WTC11 (cell line): ENCODE data around the gene YIF1B. TPM values are rescaled to one million over a fixed set of nuclear protein-coding genes. Genes with fewer than 3 reads are reported as not detected.

ENCODE experiments used
- ATAC-seq: fragments of 200-7000 bp; cut with Tn5 transposase; 2 replicates; pipeline ENCODE4 v1.10.0; 2021; ENCODE audit warnings: mild to moderate bottlenecking, moderate library complexity
- CTCF ChIA-PET: fragments of 300-600 bp; sonication (Branson Sonifier 250); formaldehyde crosslinking; loops from one replicate; lab custom pipeline; 2021; ENCODE audit warnings: antibody characterized with exemption; lab: Charles Lee
- POLR2A ChIA-PET: fragments of 350-600 bp; sonication (Branson Sonifier 250); formaldehyde crosslinking; loops from one replicate; lab custom pipeline; 2021; ENCODE audit warnings: antibody characterized with exemption; lab: Charles Lee
- DNase-seq: peaks from one replicate; pipeline ENCODE4 v3.0.0; 2021; ENCODE audit warnings: low spot score
- H3K27ac Mint-ChIP-seq: 2 replicates; pipeline ENCODE4 v1.8.0; 2021; ENCODE audit warnings: mixed read lengths
- H3K27me3 Mint-ChIP-seq: 2 replicates; pipeline ENCODE4 v1.8.0; 2021; ENCODE audit warnings: low read depth, mild to moderate bottlenecking, moderate library complexity, mixed read lengths
- H3K36me3 Mint-ChIP-seq: 2 replicates; pipeline ENCODE4 v1.8.0; 2021; ENCODE audit warnings: mixed read lengths
- H3K4me1 Mint-ChIP-seq: 2 replicates; pipeline ENCODE4 v1.8.0; 2022; ENCODE audit warnings: mixed read lengths
- H3K4me3 Mint-ChIP-seq: 2 replicates; pipeline ENCODE4 v1.8.0; 2021; ENCODE audit warnings: mild to moderate bottlenecking, moderate library complexity, mixed read lengths
- H3K9me3 Mint-ChIP-seq: 2 replicates; pipeline ENCODE4 v1.8.0; 2021; ENCODE audit warnings: mixed read lengths
- ATF1 ChIP-seq: sonication (generic); formaldehyde crosslinking; IDR thresholded peaks from 2 replicates; pipeline ENCODE4 v1.8.1; 2023; ENCODE audit warnings: mild to moderate bottlenecking, moderate library complexity, missing genetic modification reagents
- ATF2 ChIP-seq: sonication (generic); formaldehyde crosslinking; IDR thresholded peaks from 2 replicates; pipeline ENCODE4 v1.8.1; 2022; ENCODE audit warnings: low read depth, missing genetic modification reagents, borderline replicate concordance
- ATF3 ChIP-seq: sonication (generic); formaldehyde crosslinking; conservative IDR thresholded peaks from 2 replicates; pipeline ENCODE4 v1.8.1; 2022; ENCODE audit warnings: mild to moderate bottlenecking, missing genetic modification reagents
- CREB1 ChIP-seq: sonication (generic); formaldehyde crosslinking; IDR thresholded peaks from 2 replicates; pipeline ENCODE4 v1.8.0; 2023; ENCODE audit warnings: mild to moderate bottlenecking, missing genetic modification reagents
- E2F1 ChIP-seq: sonication (generic); formaldehyde crosslinking; IDR thresholded peaks from 2 replicates; pipeline ENCODE4 v1.8.0; 2022; ENCODE audit warnings: mild to moderate bottlenecking, missing genetic modification reagents
- E2F4 ChIP-seq: sonication (generic); formaldehyde crosslinking; IDR thresholded peaks from 2 replicates; pipeline ENCODE4 v1.8.1; 2022; ENCODE audit warnings: low read depth, mild to moderate bottlenecking, moderate library complexity, missing genetic modification reagents, borderline replicate concordance
- E2F5 ChIP-seq: sonication (generic); formaldehyde crosslinking; IDR thresholded peaks from 2 replicates; pipeline ENCODE4 v1.8.1; 2022; ENCODE audit warnings: mild to moderate bottlenecking, moderate library complexity, missing genetic modification reagents
- ERG ChIP-seq: fragments of 250-450 bp; sonication (Bioruptor Pico); IDR thresholded peaks from 2 replicates; pipeline ENCODE4 v1.8.0; 2021; ENCODE audit warnings: mild to moderate bottlenecking
- ESRRA ChIP-seq: sonication (generic); formaldehyde crosslinking; IDR thresholded peaks from 2 replicates; pipeline ENCODE4 v1.8.1; 2022; ENCODE audit warnings: mild to moderate bottlenecking, missing genetic modification reagents, borderline replicate concordance
- FOXK1 ChIP-seq: sonication (generic); formaldehyde crosslinking; IDR thresholded peaks from 2 replicates; pipeline ENCODE4 v1.8.0; 2022; ENCODE audit warnings: mild to moderate bottlenecking, moderate library complexity, missing genetic modification reagents
- GABPB1 ChIP-seq: sonication (generic); formaldehyde crosslinking; IDR thresholded peaks from 2 replicates; pipeline ENCODE4 v1.8.1; 2023; ENCODE audit warnings: mild to moderate bottlenecking, missing genetic modification reagents
- OVOL2 ChIP-seq: fragments of 250-450 bp; sonication (Bioruptor Pico); IDR thresholded peaks from 2 replicates; pipeline ENCODE4 v1.9.0; 2021; ENCODE audit warnings: mild to moderate bottlenecking, borderline replicate concordance
- PRDM15 ChIP-seq: sonication (generic); formaldehyde crosslinking; IDR thresholded peaks from 2 replicates; pipeline ENCODE4 v1.8.0; 2022; ENCODE audit warnings: missing genetic modification reagents
- RELA ChIP-seq: sonication (generic); formaldehyde crosslinking; IDR thresholded peaks from 2 replicates; pipeline ENCODE4 v1.8.1; 2022; ENCODE audit warnings: missing genetic modification reagents, mild to moderate bottlenecking, borderline replicate concordance
- USF1 ChIP-seq: sonication (generic); formaldehyde crosslinking; IDR thresholded peaks from 2 replicates; pipeline ENCODE4 v1.8.0; 2022; ENCODE audit warnings: mild to moderate bottlenecking, missing genetic modification reagents
- ZNF138 ChIP-seq: sonication (generic); formaldehyde crosslinking; conservative IDR thresholded peaks from 2 replicates; pipeline ENCODE4 v1.8.1; 2022; ENCODE audit warnings: mild to moderate bottlenecking, moderate library complexity, missing genetic modification reagents
- ZNF281 ChIP-seq: sonication (generic); formaldehyde crosslinking; IDR thresholded peaks from 2 replicates; pipeline ENCODE4 v1.8.0; 2023; ENCODE audit warnings: mild to moderate bottlenecking, missing genetic modification reagents
- ZNF317 ChIP-seq: sonication (generic); formaldehyde crosslinking; IDR thresholded peaks from 2 replicates; pipeline ENCODE4 v1.8.1; 2023; ENCODE audit warnings: low read depth, mild to moderate bottlenecking, moderate library complexity, missing genetic modification reagents, borderline replicate concordance
- ZNF423 ChIP-seq: fragments of 250-450 bp; sonication (Bioruptor Pico); IDR thresholded peaks from 2 replicates; pipeline ENCODE4 v2.1.2; 2022; ENCODE audit warnings: mild to moderate bottlenecking, moderate library complexity
- total RNA-seq: library from RNA; stranded (reverse); gene quantifications from 3 replicates; pipeline ENCODE4 v1.2.3, GENCODE V29; 2021

The YIF1B gene
- total RNA-seq, 1 experiment from 2014 or later = 83.3 TPM

- no peak for DNase-seq
- no peak for ATAC-seq
- Mint-ChIP-seq H3K4me3 (no peak overlapping the region), H3K27me3 (no peaks in the 10 kb centered on the region), H3K4me1 (peaks cover 4% of the 10 kb centered on the region; the same call in 1 of the 2 replicates), H3K36me3 (peaks cover 19% of the 10 kb centered on the region), H3K27ac (0 out of 2 replicates have a peak overlapping the region, but pooled peaks have one; percentile 41), H3K9me3 (no peaks in the 10 kb centered on the region)
- POLR2A ChIA-PET = no interaction called here
- TF ChIP-seq ZNF281 (CRISPR knock-in tag) (no peak), FOXK1 (CRISPR knock-in tag) (no peak), ZNF423 (CRISPR knock-in tag) (no peak), GABPB1 (no peak)
- CTCF ChIA-PET = no interaction called here
Measured at GRCh38 chr19:38278751-38279150, 37.0 kb downstream of the YIF1B start.

- peak overlapping the region; percentile 49; the same call in 1 of the 2 replicates for H3K27ac Mint-ChIP-seq
- DNase-seq = no peak
- CTCF ChIA-PET = no interaction called here
- H3K36me3 Mint-ChIP-seq = peaks cover 19% of the 10 kb centered on the region
- H3K4me1 Mint-ChIP-seq = peaks cover 10% of the 10 kb centered on the region; the same call in 1 of the 2 replicates
- POLR2A ChIA-PET = no interaction called here
- H3K4me3 Mint-ChIP-seq = no peak overlapping the region
- H3K27me3 Mint-ChIP-seq = no peaks in the 10 kb centered on the region
- ATAC-seq = no peak
- no peaks in the 10 kb centered on the region for H3K9me3 Mint-ChIP-seq
- TF ChIP-seq E2F1 (CRISPR knock-in tag) (no peak), ZNF138 (CRISPR knock-in tag) (no peak), ZNF423 (CRISPR knock-in tag) (no peak), ATF2 (CRISPR knock-in tag) (no peak), ESRRA (CRISPR knock-in tag) (no peak), ATF3 (CRISPR knock-in tag) (no peak), ATF1 (CRISPR knock-in tag) (no peak), E2F5 (CRISPR knock-in tag) (no peak), ZNF317 (CRISPR knock-in tag) (no peak), CREB1 (CRISPR knock-in tag) (no peak), PRDM15 (CRISPR knock-in tag) (no peak), ERG (no peak), E2F4 (no peak), RELA (CRISPR knock-in tag) (no peak), OVOL2 (CRISPR knock-in tag) (no peak), USF1 (no peak)
Measured at GRCh38 chr19:38277969-38278680, 37.6 kb downstream of the YIF1B start.
